ENCODE measurements around the gene PLPP6.

DNA sequence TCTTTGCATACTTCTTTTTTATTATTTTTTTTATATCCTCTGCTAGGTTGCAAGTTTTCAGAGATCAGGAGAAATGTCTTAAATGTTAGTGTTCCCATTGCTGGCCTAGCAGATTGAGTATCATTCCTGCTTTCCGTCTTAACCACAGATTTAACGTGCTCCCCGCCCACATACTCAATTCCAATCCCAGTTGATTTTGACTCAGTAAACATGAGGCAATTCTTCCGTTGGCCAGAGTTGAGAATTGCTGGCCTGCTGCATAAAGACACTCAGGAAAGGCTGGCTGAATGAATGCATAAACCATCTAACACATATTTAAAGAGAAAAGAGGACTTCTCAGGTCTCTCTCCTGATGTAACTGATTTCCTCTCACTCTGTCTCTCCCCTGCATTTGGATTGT, 46.8 kb upstream of the PLPP6 start:
- TF ChIP-seq, protein P1, sequence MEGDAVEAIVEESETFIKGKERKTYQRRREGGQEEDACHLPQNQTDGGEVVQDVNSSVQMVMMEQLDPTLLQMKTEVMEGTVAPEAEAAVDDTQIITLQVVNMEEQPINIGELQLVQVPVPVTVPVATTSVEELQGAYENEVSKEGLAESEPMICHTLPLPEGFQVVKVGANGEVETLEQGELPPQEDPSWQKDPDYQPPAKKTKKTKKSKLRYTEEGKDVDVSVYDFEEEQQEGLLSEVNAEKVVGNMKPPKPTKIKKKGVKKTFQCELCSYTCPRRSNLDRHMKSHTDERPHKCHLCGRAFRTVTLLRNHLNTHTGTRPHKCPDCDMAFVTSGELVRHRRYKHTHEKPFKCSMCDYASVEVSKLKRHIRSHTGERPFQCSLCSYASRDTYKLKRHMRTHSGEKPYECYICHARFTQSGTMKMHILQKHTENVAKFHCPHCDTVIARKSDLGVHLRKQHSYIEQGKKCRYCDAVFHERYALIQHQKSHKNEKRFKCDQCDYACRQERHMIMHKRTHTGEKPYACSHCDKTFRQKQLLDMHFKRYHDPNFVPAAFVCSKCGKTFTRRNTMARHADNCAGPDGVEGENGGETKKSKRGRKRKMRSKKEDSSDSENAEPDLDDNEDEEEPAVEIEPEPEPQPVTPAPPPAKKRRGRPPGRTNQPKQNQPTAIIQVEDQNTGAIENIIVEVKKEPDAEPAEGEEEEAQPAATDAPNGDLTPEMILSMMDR (IDR thresholded peaks at IDR 0.05; ENCODE audit: low read depth, low read length) = no peak
- no peak for TF ChIP-seq EZH2phosphoT487 (IDR thresholded peaks at IDR 0.05; ENCODE audit: low read depth)

Data from OCI-LY3 (cell line).